ENCODE results near the gene MDH1. TPM values are rescaled to one million over a fixed set of nuclear protein-coding genes. Genes with fewer than 3 reads are reported as not detected.

Gene MDH1
- polyA plus RNA-seq, 1 donor from 2014 or later = 511 TPM

- no peaks in the 10 kb centered on the region for H3K9me3 ChIP-seq (ENCODE audit: low read length)
- no peaks in the 10 kb centered on the region for H3K27me3 ChIP-seq (ENCODE audit: insufficient read depth, low read depth, low read length)
- no peaks in the 10 kb centered on the region for H3K79me2 ChIP-seq (replicated peaks; ENCODE audit: insufficient read depth, low read length)
- H3K4me2 ChIP-seq (ENCODE audit: low read length) = no peak overlapping the region
- no peaks in the 10 kb centered on the region for H4K20me1 ChIP-seq (ENCODE audit: insufficient read depth)
- H3K4me3 ChIP-seq (ENCODE audit: low read length) = no peak overlapping the region
- no peak for TF ChIP-seq SMC3 (conservative IDR thresholded peaks at IDR 0.05; ENCODE audit: poor library complexity)
- no peak for TF ChIP-seq CTCF (IDR thresholded peaks at IDR 0.05; ENCODE audit: poor library complexity, severe bottlenecking)
- TF ChIP-seq REST (IDR thresholded peaks at IDR 0.05; ENCODE audit: borderline replicate concordance) = no peak
- TF ChIP-seq RAD21 (conservative IDR thresholded peaks at IDR 0.05) = no peak
- no peak for TF ChIP-seq POLR2AphosphoS5 (IDR thresholded peaks at IDR 0.05)
- TF ChIP-seq MXI1 (conservative IDR thresholded peaks at IDR 0.05; ENCODE audit: poor library complexity, severe bottlenecking) = no peak
- TF ChIP-seq TAF1 (IDR thresholded peaks at IDR 0.05; ENCODE audit: low read depth) = no peak
- no peak for TF ChIP-seq EZH2 (IDR thresholded peaks at IDR 0.05; ENCODE audit: borderline replicate concordance, insufficient read depth, low read length, poor library complexity, severe bottlenecking)
- TF ChIP-seq EP300 (conservative IDR thresholded peaks at IDR 0.05; ENCODE audit: poor library complexity, severe bottlenecking) = no peak
- no peak overlapping the region for H3K9ac ChIP-seq (ENCODE audit: low read length)
- H2AFZ ChIP-seq (ENCODE audit: low read depth, low read length) = no peak overlapping the region
- no peak overlapping the region for H3K27ac ChIP-seq (ENCODE audit: low read length)
- H3F3A ChIP-seq (ENCODE audit: insufficient read depth, low read length, poor library complexity, severe bottlenecking) = no peaks in the 10 kb centered on the region
- H3K36me3 ChIP-seq (ENCODE audit: insufficient read depth, low read length) = no peaks in the 10 kb centered on the region
- no peaks in the 10 kb centered on the region for H3K9me2 ChIP-seq (ENCODE audit: insufficient read depth, low read length)
These were observed 63.3 kb downstream of the MDH1 start for GRCh38 chr2:63651861-63652651.

- Histone ChIP-seq H3K9me3 (ENCODE audit: low read length) (no peaks in the 10 kb centered on the region), H3K27ac (ENCODE audit: low read length) (no peak overlapping the region), H3F3A (ENCODE audit: insufficient read depth, low read length, poor library complexity, severe bottlenecking) (no peaks in the 10 kb centered on the region), H2AFZ (ENCODE audit: low read depth, low read length) (no peak overlapping the region), H3K9me2 (ENCODE audit: insufficient read depth, low read length) (no peaks in the 10 kb centered on the region), H4K20me1 (ENCODE audit: insufficient read depth) (no peaks in the 10 kb centered on the region), H3K36me3 (ENCODE audit: insufficient read depth, low read length) (no peaks in the 10 kb centered on the region), H3K4me3 (ENCODE audit: low read length) (no peak overlapping the region), H3K9ac (ENCODE audit: low read length) (no peak overlapping the region), H3K27me3 (ENCODE audit: insufficient read depth, low read depth, low read length) (no peaks in the 10 kb centered on the region), H3K79me2 (replicated peaks; ENCODE audit: insufficient read depth, low read length) (no peaks in the 10 kb centered on the region), H3K4me2 (ENCODE audit: low read length) (no peak overlapping the region)
- TF ChIP-seq EP300 (conservative IDR thresholded peaks at IDR 0.05; ENCODE audit: poor library complexity, severe bottlenecking) (no peak), CTCF (IDR thresholded peaks at IDR 0.05; ENCODE audit: poor library complexity, severe bottlenecking) (no peak), EZH2 (IDR thresholded peaks at IDR 0.05; ENCODE audit: borderline replicate concordance, insufficient read depth, low read length, poor library complexity, severe bottlenecking) (no peak), TAF1 (IDR thresholded peaks at IDR 0.05; ENCODE audit: low read depth) (no peak)
These were observed 63.9 kb downstream of the MDH1 start for GRCh38 chr2:63652652-63652985.
